Measurements from ENCODE around the gene SNX9.

The SNX9 gene

GRCh38 chr6:157908369-157909281, 85.6 kb downstream of the SNX9 start:
- no peak for TF ChIP-seq REST (IDR thresholded peaks at IDR 0.05; ENCODE audit: low read depth)
- TF ChIP-seq USF1 (IDR thresholded peaks at IDR 0.05): no peak
- TF ChIP-seq FOXM1 (IDR thresholded peaks at IDR 0.05; ENCODE audit: borderline replicate concordance, low read depth): no peak
- no peak for TF ChIP-seq TEAD4 (IDR thresholded peaks at IDR 0.05)
- TF ChIP-seq EGR1 (IDR thresholded peaks at IDR 0.05): no peak

GRCh38 chr6:157909282-157909664, 86.2 kb downstream of the SNX9 start:
- TF ChIP-seq FOXM1 (IDR thresholded peaks at IDR 0.05; ENCODE audit: borderline replicate concordance, low read depth) (no peak), USF1 (IDR thresholded peaks at IDR 0.05) (no peak), ZBTB7A (IDR thresholded peaks at IDR 0.05; ENCODE audit: low read depth) (no peak), REST (IDR thresholded peaks at IDR 0.05; ENCODE audit: low read depth) (no peak), RAD21 (IDR thresholded peaks at IDR 0.05; ENCODE audit: low read depth) (no peak), EGR1 (IDR thresholded peaks at IDR 0.05) (no peak), MAX (IDR thresholded peaks at IDR 0.05) (no peak), NFIC (IDR thresholded peaks at IDR 0.05) (no peak), EP300 (IDR thresholded peaks at IDR 0.05; ENCODE audit: borderline replicate concordance) (no peak), TCF12 (IDR thresholded peaks at IDR 0.05; ENCODE audit: low read depth) (no peak), TAF1 (IDR thresholded peaks at IDR 0.05; ENCODE audit: low read depth) (no peak)

- no peak for TF ChIP-seq EP300 (IDR thresholded peaks at IDR 0.05; ENCODE audit: borderline replicate concordance)
- TF ChIP-seq YY1 (IDR thresholded peaks at IDR 0.05; ENCODE audit: low read depth): no peak
- no peak for TF ChIP-seq NFIC (IDR thresholded peaks at IDR 0.05)
- TF ChIP-seq FOXM1 (IDR thresholded peaks at IDR 0.05; ENCODE audit: borderline replicate concordance, low read depth): no peak
- TF ChIP-seq MAX (IDR thresholded peaks at IDR 0.05): no peak
- TF ChIP-seq TEAD4 (IDR thresholded peaks at IDR 0.05): no peak
- no peak for TF ChIP-seq EGR1 (IDR thresholded peaks at IDR 0.05)
- no peak for TF ChIP-seq ZBTB7A (IDR thresholded peaks at IDR 0.05; ENCODE audit: low read depth)
Measured at GRCh38 chr6:157911278-157911677, 88.2 kb downstream of the SNX9 start.

- TF ChIP-seq USF1 (IDR thresholded peaks at IDR 0.05) (no peak), REST (IDR thresholded peaks at IDR 0.05; ENCODE audit: low read depth) (no peak), ZBTB7A (IDR thresholded peaks at IDR 0.05; ENCODE audit: low read depth) (no peak)
Measured at GRCh38 chr6:157911786-157912185, 88.7 kb downstream of the SNX9 start.

GRCh38 chr6:157912326-157912725, 89.3 kb downstream of the SNX9 start:
- TF ChIP-seq USF1 (IDR thresholded peaks at IDR 0.05) (no peak), CREB1 (IDR thresholded peaks at IDR 0.05; ENCODE audit: low read depth) (no peak), EGR1 (IDR thresholded peaks at IDR 0.05) (no peak), ZBTB7A (IDR thresholded peaks at IDR 0.05; ENCODE audit: low read depth) (no peak), NFIC (IDR thresholded peaks at IDR 0.05) (no peak), CEBPB (IDR thresholded peaks at IDR 0.05) (no peak), TCF12 (IDR thresholded peaks at IDR 0.05; ENCODE audit: low read depth) (no peak), REST (IDR thresholded peaks at IDR 0.05; ENCODE audit: low read depth) (no peak), EP300 (IDR thresholded peaks at IDR 0.05; ENCODE audit: borderline replicate concordance) (no peak), TAF1 (IDR thresholded peaks at IDR 0.05; ENCODE audit: low read depth) (no peak), FOXM1 (IDR thresholded peaks at IDR 0.05; ENCODE audit: borderline replicate concordance, low read depth) (no peak), RAD21 (IDR thresholded peaks at IDR 0.05; ENCODE audit: low read depth) (no peak), YY1 (IDR thresholded peaks at IDR 0.05; ENCODE audit: low read depth) (no peak), TEAD4 (IDR thresholded peaks at IDR 0.05) (no peak), MAX (IDR thresholded peaks at IDR 0.05) (no peak)

Data from Ishikawa (cell line).